Inferior parietal cortex (tissue), 1 donor: Measurements from ENCODE around the gene KCNJ10.

Experiments
- DNase-seq: peaks from one replicate; pipeline ENCODE4 v3.0.0-alpha.2; 2016; ENCODE audit errors: extremely low spot score

Gene KCNJ10

DNA sequence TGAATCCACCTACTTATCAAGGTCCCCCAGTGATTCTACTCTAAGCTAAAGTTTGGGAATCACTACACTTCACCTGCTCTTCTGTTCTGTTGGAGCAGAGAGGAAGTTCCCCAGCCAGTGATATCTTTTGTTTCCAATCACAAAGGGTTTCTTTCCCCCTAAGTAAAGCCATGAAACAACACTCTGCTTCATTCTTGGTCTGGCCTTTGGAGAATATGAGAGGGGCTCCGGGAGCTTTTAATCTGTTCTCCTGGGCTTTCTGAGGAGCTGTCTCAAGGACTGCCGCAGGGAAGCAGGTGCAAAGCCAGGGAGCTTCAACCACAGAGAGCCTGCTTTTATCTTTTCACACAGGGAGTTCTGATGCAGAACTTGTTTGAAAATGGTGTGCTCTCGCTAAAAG, 105.8 kb downstream of the KCNJ10 start:
- DNase-seq = no peak

DNA sequence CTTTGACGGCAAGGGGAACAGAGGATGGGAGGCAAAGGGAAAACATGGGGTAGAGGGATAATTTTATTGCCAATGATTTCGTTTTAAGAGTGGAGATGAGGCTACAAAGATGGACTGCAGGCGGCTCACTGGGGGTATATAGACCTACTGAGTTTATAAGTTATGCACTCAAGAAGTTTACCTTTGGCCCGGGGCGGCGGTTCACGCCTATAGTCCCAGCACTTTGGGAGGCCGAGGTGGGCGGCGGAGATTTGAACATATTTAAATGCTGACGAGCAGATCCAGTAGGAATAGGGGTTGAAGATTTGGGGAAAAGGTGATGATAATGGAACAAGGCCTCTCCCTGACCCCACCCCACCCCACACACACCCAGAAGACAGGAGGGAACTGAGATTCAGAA, 107.8 kb downstream of the KCNJ10 start:
- no peak for DNase-seq

DNA sequence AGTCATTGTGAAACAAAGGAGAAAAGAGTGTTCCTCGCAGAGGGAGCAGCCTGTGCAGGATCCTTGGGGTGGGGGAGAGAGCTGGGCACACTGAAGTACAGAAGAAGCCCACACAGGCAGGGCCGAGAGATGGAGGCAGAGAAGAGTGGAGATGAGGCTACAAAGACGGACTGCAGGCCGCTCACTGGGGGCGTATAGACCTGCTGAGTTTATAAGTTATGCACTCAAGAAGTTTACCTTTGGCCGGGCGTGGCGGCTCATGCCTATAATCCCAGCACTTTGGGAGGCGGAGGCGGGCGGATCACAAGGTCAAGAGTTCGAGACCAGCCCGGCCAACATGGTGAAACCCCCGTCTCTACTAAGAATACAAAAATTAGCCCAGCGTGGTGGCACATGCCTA, 108.3 kb downstream of the KCNJ10 start:
- no peak for DNase-seq

DNA sequence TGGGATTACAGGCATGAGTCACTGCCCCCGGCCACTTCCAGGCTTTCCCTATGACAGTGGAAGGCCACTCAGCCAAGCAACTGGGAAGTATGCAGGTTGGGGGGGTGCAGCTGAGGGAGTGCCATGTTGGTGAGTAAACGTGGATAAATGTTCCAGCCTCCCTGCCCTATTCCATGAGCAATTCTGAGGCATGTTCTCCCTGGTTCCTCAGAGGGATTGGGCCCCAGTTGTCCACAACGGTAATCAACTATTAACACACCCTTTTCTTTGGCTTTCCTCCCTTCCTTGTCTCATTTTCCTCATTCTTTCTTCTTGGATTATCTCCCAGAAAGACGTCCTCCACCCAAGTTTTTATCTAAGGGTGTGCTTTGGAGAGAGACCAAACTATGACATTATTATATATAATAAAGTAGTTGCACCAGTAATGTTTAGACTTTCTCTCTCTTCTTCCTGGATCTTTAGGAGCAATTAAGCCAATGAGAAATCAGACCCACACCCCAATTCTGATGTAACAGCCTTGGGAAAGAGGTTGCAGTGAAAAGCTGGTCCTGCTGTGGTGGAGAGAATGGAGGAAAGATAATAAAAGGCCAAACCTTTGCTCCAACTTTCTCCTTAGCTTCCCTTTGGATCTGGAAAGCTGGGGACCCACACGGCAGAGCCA, 109.1 kb downstream of the KCNJ10 start:
- no peak for DNase-seq

DNA sequence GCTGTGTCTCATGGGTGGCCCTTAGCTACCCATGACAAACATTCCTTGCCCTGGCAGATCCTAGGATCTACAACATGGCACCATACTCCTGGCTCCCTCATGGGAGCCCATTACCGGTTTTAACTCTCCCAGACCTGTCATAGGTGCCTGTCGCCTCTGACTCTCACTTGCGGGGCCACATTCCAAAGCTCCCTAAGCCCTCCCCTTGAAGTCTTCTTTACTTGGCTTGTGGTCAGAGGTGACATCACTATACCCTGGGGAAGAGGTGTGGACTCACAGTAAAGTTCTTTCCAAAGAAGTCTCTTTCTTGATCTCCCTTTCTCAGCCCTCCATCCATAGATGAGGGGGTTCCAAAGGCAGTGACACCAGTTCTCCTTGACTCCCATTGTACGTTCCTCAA, 110.5 kb downstream of the KCNJ10 start:
- DNase-seq = no peak

DNA sequence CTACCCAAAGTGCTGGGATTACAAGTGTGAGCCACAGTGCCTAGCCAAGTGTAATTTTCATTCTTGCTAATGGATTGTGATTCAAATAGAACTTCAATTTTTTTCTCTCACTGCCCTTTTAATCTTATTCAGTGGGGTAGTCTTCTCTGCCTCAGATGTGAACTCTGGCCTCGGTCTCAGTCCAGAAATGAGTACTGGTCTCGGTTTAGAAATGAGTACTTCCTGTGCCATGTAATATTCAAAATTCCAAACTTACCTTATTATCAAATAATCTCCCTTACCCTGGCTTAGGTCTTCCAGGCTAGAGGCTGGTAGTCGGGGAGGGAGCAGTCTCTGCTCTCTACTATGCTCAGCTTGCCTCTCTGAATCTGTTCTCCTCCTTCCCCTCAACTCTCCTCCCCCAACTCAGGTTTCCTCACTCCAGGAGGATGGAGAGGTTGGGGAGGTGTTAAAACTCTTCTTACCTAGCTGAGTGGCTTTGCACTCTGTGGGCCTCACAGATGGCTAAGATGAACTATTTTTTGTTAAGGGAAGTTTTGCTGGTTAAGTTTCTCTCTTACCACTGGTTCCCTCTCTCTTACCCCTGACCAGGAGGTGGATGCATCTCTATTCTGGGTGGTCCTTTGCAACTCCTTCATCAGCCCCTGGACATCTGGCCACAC, 111.1 kb downstream of the KCNJ10 start:
- no peak for DNase-seq

DNA sequence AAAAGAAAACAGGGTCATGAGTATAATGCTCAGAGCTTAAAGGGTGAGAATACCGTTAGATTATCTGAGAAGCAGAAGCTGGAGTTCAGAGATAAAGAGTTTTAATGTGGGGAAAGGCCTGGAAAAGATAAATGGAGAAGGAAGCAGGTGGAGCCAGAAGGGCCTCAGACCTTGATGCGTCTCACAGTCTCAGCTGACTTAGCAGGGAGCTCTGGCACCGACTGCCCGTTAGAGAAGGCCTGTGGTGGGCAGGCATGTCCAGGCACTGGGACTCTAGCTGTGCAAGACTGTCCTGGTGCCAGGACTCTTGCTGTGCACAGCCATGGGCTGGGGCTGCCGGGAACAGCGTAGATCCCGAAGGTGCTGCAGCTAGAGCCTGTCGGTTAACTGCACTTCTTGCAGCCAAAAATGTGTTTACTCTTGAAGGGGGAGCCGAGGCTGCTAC, 112.1 kb downstream of the KCNJ10 start:
- no peak for DNase-seq

DNA sequence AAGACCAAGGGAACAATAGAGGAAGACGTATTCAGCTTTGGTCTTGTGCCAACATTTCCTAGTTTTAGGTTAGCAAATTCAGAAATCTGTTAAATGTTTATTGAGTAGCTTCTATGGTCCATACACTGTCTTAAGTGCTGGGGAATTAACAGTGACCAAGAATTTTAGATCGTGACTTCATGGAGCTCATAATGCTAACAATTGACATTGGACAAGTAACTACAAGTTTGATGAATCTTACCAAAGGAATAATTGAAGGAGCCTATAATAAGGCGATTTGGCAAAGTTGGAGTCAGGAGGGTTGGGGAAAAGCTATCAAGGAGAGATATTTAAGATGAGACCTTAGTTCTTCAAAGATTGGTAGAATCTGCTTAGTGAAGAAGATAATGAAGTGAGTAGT, 114.5 kb downstream of the KCNJ10 start:
- no peak for DNase-seq

DNA sequence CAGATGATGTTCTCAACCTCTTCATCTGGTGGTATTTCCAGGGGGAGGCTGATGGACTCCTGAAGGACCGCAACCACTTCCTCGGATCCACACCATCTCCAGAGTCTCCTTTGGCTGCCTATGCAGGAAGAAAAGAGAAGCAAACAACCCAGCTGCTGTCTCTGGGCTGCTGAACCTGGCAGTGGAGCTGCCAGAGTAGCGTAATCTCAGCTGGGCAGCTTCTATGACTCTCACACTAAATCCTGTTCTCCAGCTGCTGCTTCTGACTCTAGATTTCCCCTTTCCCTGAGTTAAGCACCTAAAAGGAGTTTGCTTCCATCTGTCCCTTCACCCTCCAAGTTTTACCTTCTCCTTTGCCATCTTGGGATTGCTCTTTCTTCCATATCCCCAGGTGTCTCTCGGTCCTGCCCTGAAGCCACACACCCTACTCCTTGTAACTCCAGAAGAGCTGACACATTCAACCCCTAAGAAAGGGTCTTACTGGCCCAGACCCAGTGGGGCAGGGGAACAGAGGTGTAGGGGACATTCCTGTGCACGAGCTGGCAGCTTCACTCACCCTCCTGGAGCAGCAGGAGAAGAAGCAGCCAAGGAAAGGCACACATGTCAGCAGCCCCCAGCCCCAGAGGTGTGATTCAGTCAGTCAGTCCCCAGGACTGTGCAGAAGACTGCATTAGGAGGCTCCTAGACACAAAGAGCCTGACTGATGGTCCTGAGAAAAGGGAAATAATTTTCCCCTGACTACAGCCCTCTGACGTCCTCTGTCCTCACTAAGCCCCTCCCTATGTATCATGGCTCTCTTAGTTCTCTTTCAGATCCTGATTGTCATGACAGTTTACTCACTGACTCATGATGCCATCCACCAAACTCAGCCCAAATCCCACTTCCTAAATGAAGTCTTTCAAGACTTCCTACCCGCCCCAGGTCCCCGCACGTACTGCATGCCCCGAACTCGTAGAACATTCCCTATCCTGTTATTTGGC, 116.1 kb downstream of the KCNJ10 start, which contains the start of gene SLAMF9:
Gene SLAMF9 (minus strand): TSS at position 702 of the 980 bp plus-strand sequence. CDS start 100 bp downstream, at position 602.
- DNase-seq = no peak

DNA sequence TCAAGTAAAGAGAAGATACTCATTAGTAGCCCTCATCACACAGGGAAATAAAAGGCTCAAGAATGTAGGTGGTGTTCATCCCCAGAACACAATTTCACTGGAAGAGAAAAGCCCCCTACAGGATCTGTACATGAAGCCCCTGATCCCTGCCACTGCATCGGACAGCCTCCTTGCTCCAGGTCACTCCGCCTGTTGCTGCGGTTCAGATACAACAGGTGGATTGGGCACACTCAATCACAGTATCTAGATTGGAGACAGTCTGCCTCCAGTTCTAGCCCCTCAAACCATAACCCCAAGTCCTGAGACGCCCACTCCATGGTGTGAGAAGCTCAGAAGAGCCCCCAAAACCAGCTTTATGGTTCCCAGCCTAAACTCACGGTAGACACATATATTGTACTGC, 117.0 kb downstream of the KCNJ10 start:
- DNase-seq = no peak

DNA sequence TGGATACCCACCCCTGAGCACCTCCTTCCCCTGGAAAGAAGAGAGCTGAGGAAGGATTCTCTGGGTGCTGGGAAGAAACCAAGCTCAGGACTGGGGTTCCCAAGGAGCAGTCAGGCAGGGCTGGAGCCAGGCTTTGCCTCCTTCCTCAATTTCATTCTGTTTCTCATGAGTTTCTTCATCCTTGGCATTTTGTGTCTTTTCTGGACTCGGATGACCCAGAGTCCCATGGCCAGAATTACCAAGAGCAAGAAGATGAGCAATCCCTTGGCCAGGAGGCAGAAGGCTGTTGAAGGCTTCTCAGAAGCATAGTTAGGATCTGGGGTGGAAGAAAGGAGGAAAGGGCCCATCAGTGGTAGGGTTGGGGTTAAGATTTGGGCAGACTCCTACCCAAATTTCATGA, 118.4 kb downstream of the KCNJ10 start:
- DNase-seq = no peak

DNA sequence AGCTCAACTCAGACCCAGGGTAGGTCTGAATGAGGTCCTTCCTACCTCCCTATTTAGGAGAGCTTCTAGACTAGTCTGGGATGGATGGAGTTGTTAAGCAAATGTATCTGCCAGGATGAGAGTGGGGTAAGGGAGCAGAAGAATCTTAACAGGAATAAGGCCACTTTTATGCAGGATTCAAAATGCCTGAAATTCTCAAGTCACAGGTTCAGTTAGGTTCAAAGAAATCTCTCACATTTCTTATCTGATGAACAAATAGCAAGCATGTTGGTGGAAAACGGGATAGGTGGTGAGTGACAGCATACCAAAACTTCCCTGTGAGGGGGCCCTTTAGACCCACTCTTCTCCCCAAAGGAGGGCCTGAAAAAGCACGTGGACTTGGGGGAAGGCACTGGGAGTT, 118.9 kb downstream of the KCNJ10 start:
- DNase-seq = no peak

DNA sequence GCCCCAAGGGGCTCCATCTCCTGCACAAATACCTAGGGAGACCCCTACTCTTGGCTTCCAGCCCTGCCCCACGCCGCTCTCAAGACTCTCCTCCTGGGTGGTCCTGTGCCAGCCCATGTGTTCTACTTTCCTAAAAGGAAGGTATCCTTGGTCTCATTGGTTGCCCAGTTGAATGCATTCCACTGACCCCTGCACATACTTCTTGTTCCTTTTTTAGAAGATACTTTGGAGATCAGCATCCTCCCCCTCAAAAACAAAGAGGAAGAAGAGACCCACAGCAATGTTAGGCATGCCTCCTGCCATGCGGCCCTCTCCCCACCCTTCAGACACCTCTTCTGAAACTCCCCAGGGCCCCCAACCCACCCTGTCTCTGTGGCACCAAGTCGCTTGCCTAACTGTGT, 120.0 kb downstream of the KCNJ10 start:
- no peak for DNase-seq

DNA sequence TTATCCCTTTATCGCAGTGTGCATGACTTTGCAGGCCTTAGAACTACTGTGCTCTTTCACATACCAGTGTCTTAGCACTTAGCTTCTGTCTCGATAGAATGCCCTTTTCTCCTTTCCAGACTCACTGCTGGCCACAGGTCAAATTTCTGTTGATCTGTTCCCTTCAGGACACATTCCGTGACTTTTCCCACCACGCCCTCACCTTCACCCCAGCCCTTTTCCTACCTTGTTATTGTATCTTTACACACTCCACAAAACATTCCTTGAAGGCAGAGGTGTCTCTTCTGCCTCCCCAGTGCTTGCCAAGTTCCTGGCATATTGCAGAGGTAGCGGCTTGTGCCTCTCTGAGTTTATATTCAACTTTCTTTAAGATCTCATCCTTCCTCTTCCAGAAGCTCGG, 120.8 kb downstream of the KCNJ10 start:
- DNase-seq = no peak
